NCI-H2196 (cell line): ENCODE measurements around the gene MCRIP1.

ENCODE experiments used
- DNase-seq: peaks from one replicate; lab custom pipeline; 2025; ENCODE audit not compliant: unreplicated experiment; lab: John Stamatoyannopoulos, UW

The MCRIP1 gene, protein sequence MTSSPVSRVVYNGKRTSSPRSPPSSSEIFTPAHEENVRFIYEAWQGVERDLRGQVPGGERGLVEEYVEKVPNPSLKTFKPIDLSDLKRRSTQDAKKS

DNA sequence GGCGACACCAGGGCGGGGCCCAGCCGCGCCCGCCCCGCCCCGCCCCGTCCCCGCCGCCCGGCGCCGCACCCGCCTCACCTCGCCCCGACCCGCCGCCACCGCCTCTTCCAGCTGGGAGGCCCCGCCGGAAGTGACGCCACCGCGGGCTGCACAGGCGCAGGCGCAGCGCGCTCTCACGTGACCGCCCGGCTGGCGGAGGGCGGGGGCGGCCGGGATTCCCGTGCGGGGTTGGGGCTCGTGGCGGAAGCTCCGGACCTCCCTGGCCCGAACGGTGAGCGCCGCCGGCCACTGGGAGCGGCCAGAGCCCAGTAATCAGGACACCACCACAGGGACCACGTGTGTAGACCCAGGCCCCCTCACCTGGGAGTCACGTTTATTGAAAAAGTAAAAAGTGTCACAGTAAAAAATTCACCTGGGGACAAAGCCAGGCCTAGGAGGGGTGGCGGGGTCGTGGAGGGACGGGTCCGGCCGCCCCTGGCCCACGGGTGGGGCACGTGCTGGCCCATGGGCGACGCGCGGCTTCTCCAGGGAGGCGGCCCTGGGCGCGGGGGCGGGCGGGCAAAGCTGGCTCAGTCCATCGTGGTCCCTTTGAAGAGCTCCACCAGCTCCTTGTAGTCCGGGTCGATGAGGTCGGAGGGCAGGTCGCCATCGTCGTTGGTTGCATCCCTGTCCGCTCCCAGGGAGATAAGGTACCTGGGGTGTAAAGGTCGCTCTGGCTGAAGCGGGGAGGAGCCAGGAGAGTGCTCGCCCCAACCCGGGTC lies at the start of gene MCRIP1:
Gene MCRIP1 (minus strand): TSS at position 132 of the 761 bp plus-strand sequence. CDS start 8,785 bp downstream, outside the sequence.
- DNase-seq, result peak; percentile 100

DNA sequence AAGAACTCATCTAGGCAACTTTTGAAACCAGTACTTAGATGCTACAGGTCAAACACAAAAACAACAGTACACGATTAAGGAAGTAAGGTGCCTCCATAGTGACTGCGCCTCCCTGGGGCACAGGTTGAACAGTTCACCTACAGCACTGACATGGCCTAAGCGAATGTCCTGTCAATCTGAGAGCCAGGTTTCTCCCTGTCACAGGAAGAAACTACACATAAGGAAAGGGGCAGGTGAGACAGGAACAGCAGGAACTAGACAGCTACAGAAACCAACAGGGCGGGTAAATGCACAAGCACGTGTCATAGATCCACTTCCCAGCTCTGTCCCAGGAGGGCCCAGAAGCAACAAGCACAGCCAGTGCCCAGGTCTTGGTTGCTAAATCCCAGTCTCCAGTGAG lies 46.0 kb upstream of the MCRIP1 start:
- DNase-seq, result no peak

DNA sequence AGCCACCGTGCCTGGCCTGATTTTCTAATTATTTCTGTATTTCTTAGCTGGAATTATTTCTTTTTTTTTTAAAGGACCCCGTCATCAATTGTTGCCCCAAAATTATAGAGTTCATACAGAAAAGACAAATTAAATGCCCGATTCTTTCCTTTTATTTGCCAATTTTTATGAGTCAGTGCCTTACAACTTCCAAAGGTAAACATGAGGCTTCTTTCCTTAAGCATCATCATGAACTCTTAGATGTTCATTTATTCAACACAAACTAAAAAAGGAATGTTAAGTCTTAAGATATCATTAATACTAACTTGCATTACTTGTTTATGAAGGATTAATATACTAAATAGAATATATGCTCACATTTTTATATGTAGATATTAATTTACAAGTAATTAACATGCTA lies 45.2 kb upstream of the MCRIP1 start:
- no peak for DNase-seq

DNA sequence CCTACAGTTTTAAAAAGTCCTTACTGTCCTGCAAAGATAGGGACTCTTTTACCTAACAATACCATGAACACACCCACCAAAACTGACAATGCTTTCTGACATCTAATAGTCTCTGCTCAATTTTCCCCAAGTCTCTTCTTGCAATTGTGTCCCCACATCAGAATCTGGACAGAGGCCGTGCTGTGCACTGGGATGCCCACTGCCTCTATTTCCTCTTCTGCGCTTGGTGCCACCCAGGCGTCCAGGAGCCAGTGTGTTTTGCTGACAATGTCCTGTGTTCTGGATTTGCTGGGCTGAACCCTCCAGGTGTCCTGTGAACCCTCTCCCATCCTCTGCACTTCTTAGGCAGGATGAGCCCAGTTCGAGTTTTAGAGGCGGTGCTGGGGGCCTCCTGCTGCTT lies 44.5 kb upstream of the MCRIP1 start:
- DNase-seq, result no peak

DNA sequence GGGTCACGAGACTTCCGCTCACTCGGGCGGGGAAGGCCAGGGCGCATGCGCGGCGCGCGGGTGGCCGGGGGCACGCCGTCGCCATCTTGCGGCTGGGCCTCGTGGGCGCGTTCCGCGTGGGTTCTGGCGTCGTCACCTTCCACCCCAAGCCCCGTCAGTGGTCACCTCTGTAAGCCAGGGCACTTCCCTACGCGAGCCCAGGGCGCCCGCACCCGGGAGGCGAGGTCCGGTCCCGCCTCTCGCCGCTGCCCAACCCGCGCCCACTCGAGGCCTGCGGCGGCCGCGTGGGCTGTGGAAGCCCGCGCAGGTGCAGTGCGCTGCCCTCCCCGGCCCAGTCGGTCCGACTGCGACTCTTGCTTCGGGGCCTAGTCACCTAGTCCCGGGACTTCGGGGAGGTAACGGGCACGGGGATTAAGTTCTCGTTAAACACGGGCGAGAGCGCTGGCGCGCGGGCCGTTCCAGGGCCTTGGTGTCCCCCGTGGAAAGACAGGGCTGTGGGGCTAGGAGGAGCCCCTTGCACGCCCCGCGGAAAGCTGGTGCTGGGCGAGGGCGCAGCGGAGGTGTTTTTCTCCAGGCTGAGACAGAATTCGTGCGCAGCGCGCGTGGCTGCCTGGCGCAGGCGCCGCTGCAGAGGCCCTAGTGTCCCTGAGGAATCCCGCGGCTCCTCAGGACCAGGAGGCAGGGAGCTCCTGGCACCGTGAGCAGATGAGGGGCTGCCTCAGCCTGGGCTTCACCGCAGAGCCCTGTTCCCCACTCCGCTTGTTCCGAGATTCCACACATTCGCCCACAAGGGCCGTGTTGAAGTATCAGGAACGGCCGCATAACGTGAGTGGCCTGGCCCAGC lies 38.5 kb upstream of the MCRIP1 start:
- peak; percentile 98 for DNase-seq

DNA sequence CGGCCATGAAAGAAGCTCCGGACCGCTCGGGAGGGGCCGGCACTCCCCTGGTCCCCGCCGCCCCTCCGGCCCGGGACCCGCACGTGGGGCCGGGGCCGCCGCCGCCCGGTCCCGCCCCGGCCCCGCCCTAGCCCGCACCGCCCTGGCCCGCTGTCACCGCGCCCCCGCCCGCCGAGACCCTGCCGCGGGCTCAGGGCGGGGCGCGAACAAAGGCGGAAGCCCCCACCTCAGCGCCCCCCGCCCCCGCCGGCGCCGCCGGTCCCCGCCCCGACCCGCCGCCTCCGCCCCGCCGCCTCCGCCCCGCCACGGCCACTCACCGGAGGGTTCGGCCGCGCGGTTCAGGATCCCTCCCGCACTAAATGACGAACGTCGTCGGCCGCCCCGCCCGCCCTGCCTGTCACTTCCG lies 37.9 kb upstream of the MCRIP1 start, which contains the start of gene ARHGDIA:
Gene ARHGDIA (minus strand): TSS at position 357 of the 406 bp plus-strand sequence. CDS start 1,407 bp downstream, outside the sequence.
- DNase-seq, result no peak

DNA sequence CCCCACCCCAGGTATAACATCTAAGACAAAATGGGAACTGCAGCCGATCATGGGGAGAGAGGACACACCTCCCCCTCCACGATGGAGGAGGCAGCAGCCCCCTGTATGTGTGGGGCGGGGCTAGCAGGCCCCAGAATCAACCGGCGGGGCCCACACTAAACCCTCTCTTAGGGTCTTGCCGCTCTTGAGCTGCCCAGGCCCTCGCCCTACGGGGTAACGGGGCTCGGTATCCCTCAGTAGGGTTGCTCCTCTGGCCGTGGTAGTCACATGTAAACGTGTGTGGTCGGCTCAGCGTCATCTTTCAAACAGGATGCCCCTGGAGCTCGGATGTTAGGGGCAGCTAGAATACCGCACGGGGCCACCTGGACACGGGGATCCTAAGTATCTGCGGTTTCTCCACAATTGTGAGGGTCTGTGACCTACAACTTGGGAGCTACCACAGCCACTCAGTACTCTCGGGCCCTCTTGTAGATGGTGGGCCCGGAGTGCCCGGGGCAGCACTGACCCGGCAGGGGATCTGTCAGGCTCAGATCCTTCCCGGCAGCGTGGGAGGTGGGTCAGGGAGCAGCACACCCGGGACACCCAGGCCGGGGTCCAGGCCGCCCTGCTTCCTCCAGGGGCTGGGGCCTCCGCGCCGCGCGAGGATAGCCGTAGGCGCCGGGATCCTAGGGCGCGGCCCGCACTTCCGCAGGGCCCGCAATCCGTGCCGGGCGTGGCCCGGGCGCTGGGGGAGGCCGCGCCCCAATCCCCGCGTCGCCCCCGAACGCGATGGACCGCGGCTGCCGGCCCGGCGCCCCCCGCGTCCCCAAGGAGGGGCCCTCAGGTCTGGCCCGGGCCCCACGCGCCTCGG lies 37.3 kb upstream of the MCRIP1 start:
- DNase-seq, result no peak

DNA sequence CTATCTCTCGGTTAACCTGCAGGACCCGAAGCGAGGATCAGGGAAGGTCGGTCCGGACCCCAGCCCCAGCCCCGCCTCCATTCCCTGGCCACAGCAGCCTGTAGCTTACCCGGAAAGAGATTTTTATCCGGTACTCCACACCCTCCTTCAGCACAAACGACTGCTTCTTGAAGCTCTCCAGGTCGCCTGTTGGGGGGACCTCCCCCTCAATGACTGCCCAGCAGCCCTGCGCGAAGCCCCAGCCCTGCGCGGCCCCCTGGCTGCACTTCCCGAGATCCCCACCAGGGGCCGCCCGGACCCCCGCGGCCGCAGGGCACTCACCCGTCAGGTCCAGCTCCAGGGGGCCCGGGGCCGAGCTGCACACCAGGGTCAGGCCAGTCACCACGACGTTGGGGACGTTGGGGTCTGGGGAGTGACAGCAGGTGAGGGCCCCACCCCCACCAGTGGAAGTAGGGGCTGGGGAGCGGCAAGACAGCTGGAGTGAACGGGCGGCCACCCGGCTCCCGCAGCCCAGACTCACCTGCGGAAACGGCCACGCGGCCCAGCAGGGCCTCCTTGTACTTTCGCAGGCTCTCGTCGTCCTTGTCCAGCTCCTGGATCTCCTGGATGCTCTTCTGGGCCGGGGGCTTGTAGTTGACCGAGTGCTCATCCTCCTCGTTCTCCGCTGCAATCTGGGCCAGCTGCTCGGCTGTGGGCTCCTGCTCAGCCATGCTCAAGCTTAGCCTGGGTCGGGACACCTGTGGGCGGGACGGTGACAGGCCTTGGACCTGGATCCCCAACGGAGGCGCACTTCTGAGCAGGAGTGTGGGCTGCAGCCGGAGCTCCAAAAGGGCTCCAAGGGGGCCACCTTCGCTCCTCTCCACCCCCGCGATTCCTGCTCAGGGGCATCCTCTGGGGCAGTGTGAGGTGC lies 36.4 kb upstream of the MCRIP1 start:
- DNase-seq, result no peak

DNA sequence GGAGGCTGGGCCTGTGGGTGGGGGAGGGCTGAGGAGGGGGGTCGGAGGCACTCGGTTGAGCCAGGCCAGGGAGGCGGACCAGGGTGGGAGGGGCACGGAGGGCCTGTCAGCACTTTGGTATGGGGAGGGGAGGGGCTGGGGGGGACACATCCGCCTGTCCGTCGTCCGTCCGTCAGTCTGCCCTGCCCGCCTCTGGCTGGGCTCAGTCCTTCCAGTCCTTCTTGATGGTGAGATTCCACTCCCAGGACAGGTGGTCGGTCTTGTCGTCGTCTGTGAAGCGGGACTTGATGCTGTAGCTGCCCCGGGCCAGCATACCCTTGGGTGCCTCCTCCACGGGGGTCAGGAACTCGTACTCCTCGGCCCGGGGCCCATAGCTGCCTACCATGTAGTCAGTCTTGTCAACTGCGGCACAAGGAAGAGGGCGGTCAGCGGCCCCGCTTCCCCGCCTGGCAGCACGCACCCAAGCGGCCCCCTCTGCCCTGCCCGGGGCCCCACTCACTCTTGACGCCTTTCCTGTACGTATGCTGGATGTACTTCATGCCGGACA lies 35.7 kb upstream of the MCRIP1 start:
- no peak for DNase-seq

DNA sequence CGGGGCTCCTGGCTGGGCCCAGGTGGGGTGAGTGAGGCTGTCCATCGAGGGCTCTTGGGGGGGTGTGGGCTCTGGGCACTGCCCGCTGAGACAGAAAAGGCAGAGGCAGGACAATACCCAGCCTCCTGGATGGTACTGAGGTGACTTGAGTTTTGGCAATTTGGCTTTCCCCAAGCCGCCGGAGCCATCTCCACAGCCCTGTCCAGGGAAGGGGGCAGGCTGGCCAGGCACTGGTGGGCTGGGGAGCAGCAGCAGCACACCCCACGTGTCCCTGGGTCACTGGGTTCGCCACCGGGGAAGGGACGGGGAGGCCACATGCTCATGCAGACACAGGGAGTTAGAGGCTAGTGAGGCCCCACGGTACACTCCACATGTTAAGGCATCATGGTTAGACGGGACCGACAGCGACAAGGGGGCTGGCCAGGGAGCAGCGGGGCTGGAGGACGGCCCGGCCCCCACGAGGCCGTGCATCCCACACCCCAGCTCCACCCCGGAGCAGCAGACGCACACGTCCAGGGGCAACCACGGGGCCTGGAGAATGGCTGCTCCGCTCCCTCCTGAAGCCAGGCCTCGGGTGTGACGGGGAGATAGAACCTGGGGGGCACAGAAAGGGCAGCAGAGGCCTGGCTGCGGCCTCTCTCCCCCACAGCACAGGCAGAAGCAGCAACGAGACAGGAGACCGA lies 35.0 kb upstream of the MCRIP1 start:
- DNase-seq, result no peak

DNA sequence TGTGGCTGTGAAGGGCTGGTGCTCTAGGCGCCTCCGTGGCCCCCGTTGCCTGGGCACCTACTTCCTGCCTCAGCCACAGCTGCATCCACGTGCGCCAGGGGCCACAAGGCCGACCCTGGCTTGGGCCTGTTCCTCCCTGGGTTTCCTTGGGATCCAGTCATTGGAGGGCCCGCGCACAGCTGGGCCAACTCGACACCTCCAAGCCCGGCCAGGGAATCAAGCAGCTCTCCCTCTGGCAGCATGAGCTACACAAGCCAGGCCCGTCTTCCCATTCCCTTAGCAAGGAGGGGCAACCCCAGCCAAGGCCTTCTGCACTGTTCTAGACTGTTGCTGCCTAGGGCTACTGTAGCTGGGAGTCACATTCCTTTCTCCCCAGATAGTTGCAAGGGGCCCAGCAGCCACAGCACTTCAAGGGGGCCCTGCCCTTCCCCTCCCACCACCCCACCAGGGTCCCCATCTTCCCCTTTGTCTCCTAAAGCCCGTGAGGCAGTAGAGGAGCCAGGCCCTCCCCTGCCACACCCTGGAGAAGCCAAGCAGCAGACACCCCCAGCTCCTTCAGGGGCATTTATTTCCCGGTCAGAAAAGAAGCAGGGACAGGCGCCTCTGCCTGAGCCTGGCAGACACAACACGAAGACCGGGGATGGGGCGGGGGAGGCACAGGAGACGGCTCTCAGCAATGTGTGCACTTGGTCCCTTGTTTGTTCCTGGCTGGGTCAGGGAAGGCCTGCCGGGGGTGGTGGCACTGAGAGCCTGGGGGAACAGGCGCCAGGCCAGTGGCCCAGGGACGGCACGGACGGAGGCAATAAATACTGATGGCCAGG lies 34.3 kb upstream of the MCRIP1 start:
- no peak for DNase-seq

DNA sequence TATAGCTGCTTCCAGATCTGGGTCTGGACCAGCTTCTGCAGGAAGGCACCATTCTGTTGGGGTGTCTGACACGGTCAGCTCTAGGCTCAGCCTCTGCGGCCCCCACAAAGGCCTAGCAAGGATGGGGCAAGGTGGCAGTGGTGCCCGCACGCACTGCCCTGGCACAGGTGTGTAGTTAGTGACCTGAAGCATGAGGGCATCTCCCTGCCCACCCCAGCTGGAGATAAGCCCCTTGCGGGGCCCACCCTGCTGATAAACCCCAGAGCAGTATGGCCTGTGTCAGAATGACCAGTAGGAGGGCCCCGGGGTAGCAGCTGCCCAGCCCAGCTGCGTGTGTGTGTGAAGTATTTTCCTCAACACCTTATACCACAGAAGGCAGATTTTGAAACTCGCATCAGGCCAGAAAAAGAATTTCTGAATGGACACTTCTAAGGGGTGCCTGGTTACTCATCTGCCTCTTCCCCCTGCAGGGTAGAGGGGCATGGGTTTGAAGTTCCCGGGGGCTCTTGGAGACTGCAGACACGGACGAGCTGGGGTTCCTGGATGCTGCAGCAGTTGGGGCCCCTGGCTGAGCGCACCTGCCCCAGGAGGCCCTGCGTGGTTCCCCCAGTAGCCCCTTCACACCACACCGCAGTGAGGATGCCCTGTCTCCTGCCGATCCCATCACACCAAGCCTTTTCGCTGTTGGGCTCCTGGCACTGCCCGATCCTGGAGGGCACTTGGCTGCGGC lies 33.5 kb upstream of the MCRIP1 start:
- DNase-seq, result no peak

DNA sequence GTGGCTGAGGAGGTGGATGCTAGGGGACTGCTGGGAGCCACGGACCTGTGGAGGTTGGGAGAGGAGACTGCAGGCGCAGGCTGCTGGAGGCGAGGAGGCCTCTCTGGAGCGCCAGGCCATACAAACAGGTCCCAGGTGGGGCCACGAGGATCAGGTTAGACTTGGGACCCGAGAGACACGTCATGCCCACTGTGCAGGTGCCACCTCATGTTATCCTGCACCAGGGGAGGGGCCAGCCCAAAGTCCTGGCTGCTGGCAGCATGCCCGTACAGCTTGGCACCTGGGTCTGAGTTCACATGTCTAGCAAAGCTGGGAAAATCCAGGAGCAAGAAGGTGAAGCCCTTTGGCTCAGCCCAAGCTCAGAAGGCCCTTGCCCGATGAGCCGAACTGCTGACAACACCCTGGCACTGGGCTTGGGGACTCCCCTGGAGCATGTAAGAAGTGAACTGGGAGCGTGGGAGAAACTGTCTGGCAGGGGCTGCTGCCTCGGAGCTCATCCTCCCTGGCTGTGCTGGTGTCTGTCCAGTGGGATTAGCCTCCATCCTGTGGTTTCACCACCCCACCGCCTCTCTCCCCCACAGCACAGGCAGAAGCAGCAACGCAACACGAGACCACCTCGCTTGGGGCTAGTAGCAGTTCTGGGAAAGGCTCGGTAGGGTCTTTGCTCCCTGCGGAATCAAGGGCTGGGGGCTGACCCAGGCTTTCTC lies 32.8 kb upstream of the MCRIP1 start:
- peak; percentile 91 for DNase-seq

DNA sequence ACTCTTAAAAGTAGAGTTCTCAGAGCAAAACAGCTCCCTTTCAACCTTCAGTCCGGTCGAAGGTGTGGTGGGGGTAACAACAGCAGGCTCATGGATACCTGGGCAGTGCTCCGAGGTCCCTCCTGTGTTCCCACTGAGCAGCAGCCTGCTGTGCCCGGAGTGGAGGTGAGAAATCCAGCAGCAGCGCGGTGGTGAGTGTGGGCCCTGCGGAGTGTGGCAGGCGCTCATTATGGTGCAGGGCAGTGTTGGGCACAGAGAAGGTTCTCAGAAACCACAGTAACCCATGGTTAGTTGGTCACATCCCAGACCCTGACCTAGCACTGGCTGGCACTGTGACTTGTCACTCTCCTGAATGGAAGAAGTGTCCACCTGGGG lies 32.3 kb upstream of the MCRIP1 start:
- no peak for DNase-seq

DNA sequence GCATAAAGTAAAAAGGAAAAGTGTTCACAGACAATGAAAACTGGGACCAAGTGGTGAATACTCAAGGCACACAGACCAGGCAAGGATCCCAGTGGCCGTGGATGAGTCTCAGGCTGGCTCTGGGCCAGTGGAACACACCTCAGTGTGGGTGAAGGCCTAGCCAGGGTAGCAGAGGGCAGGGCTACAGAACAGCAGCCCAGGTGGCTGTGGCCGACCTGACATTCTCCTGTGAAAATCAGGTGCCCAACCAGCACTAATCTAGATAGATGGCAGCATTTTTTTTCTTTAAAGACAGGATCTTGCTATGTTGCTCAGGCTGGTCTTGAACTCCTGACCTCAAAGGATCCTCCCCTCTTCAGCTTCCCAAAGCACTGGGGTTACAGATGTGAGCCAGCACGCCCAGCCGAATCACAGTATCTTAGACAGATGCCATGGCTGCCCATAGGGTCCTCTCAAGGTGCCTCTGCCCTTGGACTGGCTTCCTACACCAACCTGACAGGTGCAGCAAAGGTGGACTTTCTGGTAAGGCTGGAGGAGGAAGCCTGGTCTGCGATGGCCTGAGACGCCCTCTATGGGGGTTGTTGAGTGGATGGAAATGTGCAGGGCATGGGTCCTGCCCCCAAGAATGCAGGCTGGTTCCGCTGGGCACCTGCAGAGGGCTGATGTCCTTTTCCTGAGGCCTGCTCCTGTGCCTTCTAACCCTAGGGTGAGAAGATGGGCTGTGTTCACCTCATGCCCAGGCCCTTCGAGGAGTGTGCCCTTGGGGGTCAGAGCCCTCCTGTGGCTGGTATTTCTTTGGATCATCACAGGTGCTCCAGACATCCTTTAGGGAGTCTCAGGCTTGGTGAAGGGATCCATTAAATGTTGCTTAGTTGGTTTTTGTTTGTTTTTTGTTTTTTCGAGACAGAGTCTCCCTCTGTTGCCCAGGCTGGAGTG lies 31.0 kb upstream of the MCRIP1 start:
- no peak for DNase-seq

DNA sequence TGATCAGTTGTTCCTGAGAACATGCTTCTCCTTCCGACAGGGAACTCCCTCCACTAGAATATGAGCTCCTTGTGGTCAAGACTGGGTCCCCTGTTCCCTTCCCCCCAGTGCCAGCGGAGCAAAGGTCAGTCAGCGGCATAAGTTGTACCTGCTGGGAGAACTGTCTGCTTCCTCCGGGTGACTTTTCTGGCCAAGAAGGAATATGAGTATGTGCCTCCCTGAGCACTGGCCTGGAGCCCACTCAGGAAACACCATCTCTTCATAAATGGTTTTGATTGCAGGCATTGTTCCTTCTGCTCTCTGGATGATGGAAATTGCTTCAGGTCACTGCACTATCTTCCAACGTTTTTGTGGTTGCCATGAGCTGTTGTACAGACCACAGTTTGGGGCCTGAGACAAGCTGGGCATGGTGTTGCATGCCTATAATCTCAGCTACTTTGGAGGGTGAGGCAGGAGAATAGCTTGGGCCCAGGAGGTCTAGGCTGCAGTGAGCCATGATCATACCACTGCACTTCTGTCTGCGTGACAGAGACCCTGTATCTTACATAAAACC lies 30.1 kb upstream of the MCRIP1 start:
- no peak for DNase-seq
